Keratinocyte (primary cell): Measurements from ENCODE around the gene KRTAP4-4.

Experiments
- EZH2 ChIP-seq: IDR thresholded peaks from one replicate; pipeline ENCODE4 v1.6.1; 2012; ENCODE audit warnings: inconsistent platforms, mild to moderate bottlenecking, low read length, moderate library complexity
- TF ChIP-seq, protein P1 (sequence below), 3 experiments: IDR thresholded peaks in 1 of 3; conservative IDR thresholded peaks in 1 of 3; optimal IDR thresholded peaks in 1 of 3; 2 replicates in 2 of 3; 3 replicates in 1 of 3; pipeline versions ENCODE3 to v1.5.1; 2011; ENCODE audit warnings: low read length in 3 of 3, mild to moderate bottlenecking in 3 of 3, moderate library complexity in 2 of 3, control low read depth in 1 of 3, inconsistent platforms in 1 of 3; ENCODE audit not compliant: insufficient read depth in 2 of 3; ENCODE audit errors: extremely low read depth in 1 of 3

DNA sequence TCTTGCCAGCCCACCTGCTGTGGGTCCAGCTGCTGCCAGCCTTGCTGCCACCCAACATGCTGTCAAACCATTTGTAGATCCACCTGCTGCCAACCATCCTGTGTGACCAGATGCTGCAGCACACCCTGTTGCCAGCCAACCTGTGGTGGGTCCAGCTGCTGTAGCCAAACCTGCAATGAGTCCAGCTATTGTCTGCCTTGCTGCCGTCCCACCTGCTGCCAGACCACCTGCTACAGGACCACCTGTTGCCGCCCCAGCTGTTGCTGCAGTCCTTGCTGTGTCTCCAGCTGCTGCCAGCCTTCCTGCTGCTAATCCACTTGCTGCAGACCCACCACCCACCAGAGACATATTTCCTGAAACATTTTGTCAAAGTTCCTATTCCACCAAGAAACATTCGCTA, 29.8 kb upstream of the KRTAP4-4 start:
- TF ChIP-seq, protein P1, sequence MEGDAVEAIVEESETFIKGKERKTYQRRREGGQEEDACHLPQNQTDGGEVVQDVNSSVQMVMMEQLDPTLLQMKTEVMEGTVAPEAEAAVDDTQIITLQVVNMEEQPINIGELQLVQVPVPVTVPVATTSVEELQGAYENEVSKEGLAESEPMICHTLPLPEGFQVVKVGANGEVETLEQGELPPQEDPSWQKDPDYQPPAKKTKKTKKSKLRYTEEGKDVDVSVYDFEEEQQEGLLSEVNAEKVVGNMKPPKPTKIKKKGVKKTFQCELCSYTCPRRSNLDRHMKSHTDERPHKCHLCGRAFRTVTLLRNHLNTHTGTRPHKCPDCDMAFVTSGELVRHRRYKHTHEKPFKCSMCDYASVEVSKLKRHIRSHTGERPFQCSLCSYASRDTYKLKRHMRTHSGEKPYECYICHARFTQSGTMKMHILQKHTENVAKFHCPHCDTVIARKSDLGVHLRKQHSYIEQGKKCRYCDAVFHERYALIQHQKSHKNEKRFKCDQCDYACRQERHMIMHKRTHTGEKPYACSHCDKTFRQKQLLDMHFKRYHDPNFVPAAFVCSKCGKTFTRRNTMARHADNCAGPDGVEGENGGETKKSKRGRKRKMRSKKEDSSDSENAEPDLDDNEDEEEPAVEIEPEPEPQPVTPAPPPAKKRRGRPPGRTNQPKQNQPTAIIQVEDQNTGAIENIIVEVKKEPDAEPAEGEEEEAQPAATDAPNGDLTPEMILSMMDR (optimal IDR thresholded peaks at IDR 0.05 in 1 of 3, IDR thresholded peaks at IDR 0.05 in 1 of 3, conservative IDR thresholded peaks at IDR 0.05 in 1 of 3; ENCODE audit: extremely low read depth in 1 of 3, insufficient read depth in 2 of 3, low read length in 3 of 3) = no peak
- no peak for TF ChIP-seq EZH2
